ENCODE results near the gene RD3L. TPM values are rescaled to one million over a fixed set of nuclear protein-coding genes. Genes with fewer than 3 reads are reported as not detected.

RD3L gene
- total and polyA plus RNA-seq, 10 of the 15 experiments (the other 5 are each of a cell fraction or from before 2014, with no cell fraction given) = not detected

DNA sequence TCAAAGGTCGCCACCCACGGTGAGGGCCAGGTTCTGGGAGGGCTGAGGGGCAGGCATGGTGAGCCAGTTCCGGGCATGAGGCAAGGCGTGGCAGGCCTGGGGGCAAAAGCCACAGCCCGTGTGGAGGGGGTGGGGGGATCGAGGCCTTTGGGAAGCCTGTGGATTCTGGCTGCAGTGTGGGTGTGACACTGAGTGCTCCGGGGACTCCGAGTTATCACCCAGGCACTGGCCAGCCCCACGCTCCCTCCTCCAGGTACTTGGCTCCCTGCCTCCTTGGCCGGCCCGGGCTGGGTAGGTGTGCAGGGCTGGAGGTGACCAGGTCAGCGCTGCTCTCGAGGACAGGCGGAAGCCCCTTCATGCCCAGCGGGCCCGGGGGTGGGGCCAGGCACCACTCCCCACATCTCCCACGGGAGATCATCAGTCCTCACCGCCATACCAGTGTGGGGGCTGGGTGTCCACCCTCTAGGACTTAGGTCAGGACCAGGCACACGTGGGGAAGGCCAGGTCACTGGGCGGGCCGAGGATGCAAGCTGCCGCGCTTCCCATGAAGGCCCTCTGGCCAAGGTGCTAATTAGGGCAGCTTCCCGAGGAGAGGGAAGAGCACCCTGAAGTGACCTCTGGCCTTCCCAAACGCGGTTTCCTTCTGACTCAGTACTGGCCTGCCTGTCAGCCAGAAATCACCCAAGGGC, 48.2 kb downstream of the RD3L start:
- CTCF ChIA-PET = no interaction called here
- FAIRE-seq (no peak), ATAC-seq (no peak), DNase-seq (ENCODE audit: low read depth, low spot score) (no peak)
- TF ChIP-seq IKZF1 (conservative IDR thresholded peaks at IDR 0.05) (0 out of 2 replicates have a peak, but pooled peaks have one; percentile 13), ZNF384 (IDR thresholded peaks at IDR 0.05; ENCODE audit: borderline replicate concordance, low read depth, low read length) (no peak)
- intact Hi-C loops (cut with micrococcal nuclease; ENCODE audit: unreplicated experiment) (no loop called here), in situ Hi-C loops (cut with MboI) (no loop called here)
- no TSS peak for BruUV-seq (replicated peaks)
- Histone ChIP-seq H3K4me2 (ENCODE audit: control insufficient read depth, insufficient read depth) (no peak overlapping the region), H3K9ac (ENCODE audit: control insufficient read depth, insufficient read depth, low read length) (no peak overlapping the region), H3K79me2 (ENCODE audit: control insufficient read depth, insufficient read depth, low read length) (no peaks in the 10 kb centered on the region), H3K36me3 (ENCODE audit: control insufficient read depth in 2 of 2, insufficient read depth in 2 of 2, low read length in 1 of 2) (no peaks in the 10 kb centered on the region), H3K27me3 (replicated peaks in 1 of 2; ENCODE audit: control insufficient read depth in 2 of 2, insufficient read depth in 2 of 2, low read length in 1 of 2) (no peaks in the 10 kb centered on the region), H4K20me1 (ENCODE audit: control insufficient read depth, insufficient read depth) (no peaks in the 10 kb centered on the region; the same call in 1 of the 2 replicates), H3K27ac (ENCODE audit: control insufficient read depth, insufficient read depth) (no peak overlapping the region), H3K4me1 (ENCODE audit: control insufficient read depth, insufficient read depth, low read length) (no peaks in the 10 kb centered on the region), H3K4me3 (no peak overlapping the region), H2AFZ (ENCODE audit: control insufficient read depth, low read depth, low read length) (no peak overlapping the region), H3K9me3 (replicated peaks; ENCODE audit: control insufficient read depth, insufficient read depth, low read length) (no peaks in the 10 kb centered on the region)
- WGBS (ENCODE audit: insufficient coverage, insufficient replicate concordance, low lambda C conversion rate, missing lambda C conversion rate) = 49% methylated on average over 26 of the region's 26 CpGs
- SMC1A ChIA-PET (ENCODE audit: uncharacterized antibody, unreplicated experiment) = no interaction called here
- POLR2A ChIA-PET = no interaction called here
- RAD21 ChIA-PET (ENCODE audit: unreplicated experiment) = no interaction called here

DNA sequence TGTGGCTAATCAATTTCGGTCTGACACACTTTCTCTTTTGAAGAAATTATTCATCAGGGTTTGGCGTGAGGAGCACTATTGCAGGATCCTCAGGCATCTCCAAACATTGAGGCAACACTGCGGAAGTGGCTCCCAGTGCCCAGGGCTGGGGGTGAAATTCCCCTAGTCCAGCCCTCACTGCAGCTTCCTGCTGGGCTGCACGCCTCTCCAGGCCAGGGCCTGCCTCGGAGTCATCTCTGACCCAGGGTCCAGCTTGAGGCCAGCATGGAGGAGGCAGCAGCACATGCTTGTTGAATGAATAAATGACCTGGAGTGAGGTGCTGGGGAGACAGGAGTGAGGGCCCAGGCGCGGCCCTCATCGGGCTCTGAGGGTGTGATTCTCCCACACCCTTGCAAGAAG, 50.1 kb downstream of the RD3L start:
- WGBS (ENCODE audit: insufficient coverage, insufficient replicate concordance, low lambda C conversion rate, missing lambda C conversion rate) = 54% methylated on average over 8 of the region's 8 CpGs
- SMC1A ChIA-PET (ENCODE audit: uncharacterized antibody, unreplicated experiment) = no interaction called here
- no peaks in the 10 kb centered on the region for H3K36me3 ChIP-seq (ENCODE audit: control insufficient read depth in 2 of 2, insufficient read depth in 2 of 2, low read length in 1 of 2)
- H3K79me2 ChIP-seq (ENCODE audit: control insufficient read depth, insufficient read depth, low read length) = no peaks in the 10 kb centered on the region
- no peak overlapping the region for H2AFZ ChIP-seq (ENCODE audit: control insufficient read depth, low read depth, low read length)
- H3K9me3 ChIP-seq (replicated peaks; ENCODE audit: control insufficient read depth, insufficient read depth, low read length) = no peaks in the 10 kb centered on the region
- RAD21 ChIA-PET (ENCODE audit: unreplicated experiment) = no interaction called here
- CTCF ChIA-PET = no interaction called here
- H3K27me3 ChIP-seq (replicated peaks in 1 of 2; ENCODE audit: control insufficient read depth in 2 of 2, insufficient read depth in 2 of 2, low read length in 1 of 2) = no peaks in the 10 kb centered on the region
- DNase-seq (ENCODE audit: low read depth, low spot score) (no peak), FAIRE-seq (no peak), ATAC-seq (no peak)
- H3K4me2 ChIP-seq (ENCODE audit: control insufficient read depth, insufficient read depth) = no peak overlapping the region
- no peaks in the 10 kb centered on the region; the same call in 1 of the 2 replicates for H4K20me1 ChIP-seq (ENCODE audit: control insufficient read depth, insufficient read depth)
- intact Hi-C loops (cut with micrococcal nuclease; ENCODE audit: unreplicated experiment) (no loop called here), in situ Hi-C loops (cut with MboI) (no loop called here)
- H3K27ac ChIP-seq (ENCODE audit: control insufficient read depth, insufficient read depth) = no peak overlapping the region
- no TSS peak for BruUV-seq (replicated peaks)
- no peaks in the 10 kb centered on the region for H3K4me1 ChIP-seq (ENCODE audit: control insufficient read depth, insufficient read depth, low read length)
- POLR2A ChIA-PET = no interaction called here
- H3K4me3 ChIP-seq = no peak overlapping the region
- no peak overlapping the region for H3K9ac ChIP-seq (ENCODE audit: control insufficient read depth, insufficient read depth, low read length)
- TF ChIP-seq, protein P1, sequence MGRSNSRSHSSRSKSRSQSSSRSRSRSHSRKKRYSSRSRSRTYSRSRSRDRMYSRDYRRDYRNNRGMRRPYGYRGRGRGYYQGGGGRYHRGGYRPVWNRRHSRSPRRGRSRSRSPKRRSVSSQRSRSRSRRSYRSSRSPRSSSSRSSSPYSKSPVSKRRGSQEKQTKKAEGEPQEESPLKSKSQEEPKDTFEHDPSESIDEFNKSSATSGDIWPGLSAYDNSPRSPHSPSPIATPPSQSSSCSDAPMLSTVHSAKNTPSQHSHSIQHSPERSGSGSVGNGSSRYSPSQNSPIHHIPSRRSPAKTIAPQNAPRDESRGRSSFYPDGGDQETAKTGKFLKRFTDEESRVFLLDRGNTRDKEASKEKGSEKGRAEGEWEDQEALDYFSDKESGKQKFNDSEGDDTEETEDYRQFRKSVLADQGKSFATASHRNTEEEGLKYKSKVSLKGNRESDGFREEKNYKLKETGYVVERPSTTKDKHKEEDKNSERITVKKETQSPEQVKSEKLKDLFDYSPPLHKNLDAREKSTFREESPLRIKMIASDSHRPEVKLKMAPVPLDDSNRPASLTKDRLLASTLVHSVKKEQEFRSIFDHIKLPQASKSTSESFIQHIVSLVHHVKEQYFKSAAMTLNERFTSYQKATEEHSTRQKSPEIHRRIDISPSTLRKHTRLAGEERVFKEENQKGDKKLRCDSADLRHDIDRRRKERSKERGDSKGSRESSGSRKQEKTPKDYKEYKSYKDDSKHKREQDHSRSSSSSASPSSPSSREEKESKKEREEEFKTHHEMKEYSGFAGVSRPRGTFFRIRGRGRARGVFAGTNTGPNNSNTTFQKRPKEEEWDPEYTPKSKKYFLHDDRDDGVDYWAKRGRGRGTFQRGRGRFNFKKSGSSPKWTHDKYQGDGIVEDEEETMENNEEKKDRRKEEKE (IDR thresholded peaks at IDR 0.05) = no peak
- TF ChIP-seq NFXL1 (IDR thresholded peaks at IDR 0.05; ENCODE audit: borderline replicate concordance) (no peak), ZNF217 (IDR thresholded peaks at IDR 0.05) (no peak), STAT3 (IDR thresholded peaks at IDR 0.05; ENCODE audit: low read depth, low read length) (no peak), SREBF2 (IDR thresholded peaks at IDR 0.05; ENCODE audit: low read length) (no peak), ASH2L (IDR thresholded peaks at IDR 0.05; ENCODE audit: borderline replicate concordance, low read depth) (no peak), KDM1A (IDR thresholded peaks at IDR 0.05; ENCODE audit: borderline replicate concordance) (no peak), CREB1 (IDR thresholded peaks at IDR 0.05; ENCODE audit: low read depth) (no peak), TARDBP (IDR thresholded peaks at IDR 0.05; ENCODE audit: borderline replicate concordance) (no peak), HDAC2 (IDR thresholded peaks at IDR 0.05) (no peak), NFYB (IDR thresholded peaks at IDR 0.05; ENCODE audit: insufficient read depth, low read depth, low read length) (no peak)
- TF ChIP-seq, protein P2, sequence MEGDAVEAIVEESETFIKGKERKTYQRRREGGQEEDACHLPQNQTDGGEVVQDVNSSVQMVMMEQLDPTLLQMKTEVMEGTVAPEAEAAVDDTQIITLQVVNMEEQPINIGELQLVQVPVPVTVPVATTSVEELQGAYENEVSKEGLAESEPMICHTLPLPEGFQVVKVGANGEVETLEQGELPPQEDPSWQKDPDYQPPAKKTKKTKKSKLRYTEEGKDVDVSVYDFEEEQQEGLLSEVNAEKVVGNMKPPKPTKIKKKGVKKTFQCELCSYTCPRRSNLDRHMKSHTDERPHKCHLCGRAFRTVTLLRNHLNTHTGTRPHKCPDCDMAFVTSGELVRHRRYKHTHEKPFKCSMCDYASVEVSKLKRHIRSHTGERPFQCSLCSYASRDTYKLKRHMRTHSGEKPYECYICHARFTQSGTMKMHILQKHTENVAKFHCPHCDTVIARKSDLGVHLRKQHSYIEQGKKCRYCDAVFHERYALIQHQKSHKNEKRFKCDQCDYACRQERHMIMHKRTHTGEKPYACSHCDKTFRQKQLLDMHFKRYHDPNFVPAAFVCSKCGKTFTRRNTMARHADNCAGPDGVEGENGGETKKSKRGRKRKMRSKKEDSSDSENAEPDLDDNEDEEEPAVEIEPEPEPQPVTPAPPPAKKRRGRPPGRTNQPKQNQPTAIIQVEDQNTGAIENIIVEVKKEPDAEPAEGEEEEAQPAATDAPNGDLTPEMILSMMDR (IDR thresholded peaks at IDR 0.05 in 2 of 3, conservative IDR thresholded peaks at IDR 0.05 in 1 of 3; ENCODE audit: control insufficient read depth in 2 of 3, extremely low read depth in 1 of 3, insufficient read depth in 1 of 3, low read depth in 3 of 3, low read length in 3 of 3) = no peak
